B cell (primary cell): Measurements from ENCODE around the gene EXOC6B.

Experiments
- EZH2 ChIP-seq: IDR thresholded peaks from 2 replicates; pipeline ENCODE4 v1.6.1; 2012; ENCODE audit warnings: borderline replicate concordance, low read depth, mild to moderate bottlenecking, moderate library complexity, low read length; ENCODE audit not compliant: insufficient read depth, poor library complexity, severe bottlenecking
- TF ChIP-seq, protein P1 (sequence below): fragments of 200-600 bp; IDR thresholded peaks from one replicate; pipeline ENCODE4 v1.8.0; 2022; ENCODE audit warnings: antibody characterized with exemption, mild to moderate bottlenecking

DNA sequence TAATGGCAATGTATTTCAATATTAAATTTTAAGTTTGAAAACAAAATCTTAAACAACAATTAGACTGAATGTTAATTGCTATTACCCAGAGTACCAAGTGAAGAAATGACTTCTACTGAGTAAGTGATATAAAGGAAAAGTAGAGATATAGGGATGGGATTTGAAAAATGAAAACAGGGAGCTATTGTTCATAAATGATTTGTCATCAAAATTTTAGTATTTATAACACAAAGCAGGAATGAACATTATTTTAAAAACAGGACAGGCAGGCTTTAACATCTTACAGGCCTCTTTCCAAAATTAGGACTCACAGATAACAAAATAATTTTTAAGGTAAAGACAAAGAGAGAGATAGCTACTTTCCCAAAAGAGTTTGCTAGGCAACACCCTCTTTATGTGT is 3.9 kb downstream of the EXOC6B start:
- TF ChIP-seq, protein P1, sequence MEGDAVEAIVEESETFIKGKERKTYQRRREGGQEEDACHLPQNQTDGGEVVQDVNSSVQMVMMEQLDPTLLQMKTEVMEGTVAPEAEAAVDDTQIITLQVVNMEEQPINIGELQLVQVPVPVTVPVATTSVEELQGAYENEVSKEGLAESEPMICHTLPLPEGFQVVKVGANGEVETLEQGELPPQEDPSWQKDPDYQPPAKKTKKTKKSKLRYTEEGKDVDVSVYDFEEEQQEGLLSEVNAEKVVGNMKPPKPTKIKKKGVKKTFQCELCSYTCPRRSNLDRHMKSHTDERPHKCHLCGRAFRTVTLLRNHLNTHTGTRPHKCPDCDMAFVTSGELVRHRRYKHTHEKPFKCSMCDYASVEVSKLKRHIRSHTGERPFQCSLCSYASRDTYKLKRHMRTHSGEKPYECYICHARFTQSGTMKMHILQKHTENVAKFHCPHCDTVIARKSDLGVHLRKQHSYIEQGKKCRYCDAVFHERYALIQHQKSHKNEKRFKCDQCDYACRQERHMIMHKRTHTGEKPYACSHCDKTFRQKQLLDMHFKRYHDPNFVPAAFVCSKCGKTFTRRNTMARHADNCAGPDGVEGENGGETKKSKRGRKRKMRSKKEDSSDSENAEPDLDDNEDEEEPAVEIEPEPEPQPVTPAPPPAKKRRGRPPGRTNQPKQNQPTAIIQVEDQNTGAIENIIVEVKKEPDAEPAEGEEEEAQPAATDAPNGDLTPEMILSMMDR = no peak
- no peak for TF ChIP-seq EZH2
